Transverse colon (tissue), 4 donors: ENCODE measurements around the gene MAMSTR. TPM values are rescaled to one million over a fixed set of nuclear protein-coding genes. Genes with fewer than 3 reads are reported as not detected.

ENCODE experiments used
- DNase-seq: peaks from one replicate; pipeline ENCODE4 v3.0.0-alpha.2; 2019
- H3K27ac ChIP-seq, 4 donors: fragments of 200-600 bp; sonication (generic); 2 replicates each; pipeline ENCODE4 v1.5.1; 2016 to 2018; ENCODE audit warnings: inconsistent platforms in 4 of 4
- H3K27me3 ChIP-seq: fragments of 200-600 bp; sonication (generic); 2 replicates; pipeline ENCODE4 v1.5.1; 2017; ENCODE audit warnings: inconsistent platforms
- H3K36me3 ChIP-seq, 4 donors: fragments of 200-600 bp; sonication (generic); 2 replicates each; pipeline ENCODE4 v1.5.1; 2017 to 2019; ENCODE audit warnings: inconsistent platforms in 4 of 4
- H3K4me1 ChIP-seq, 4 donors: fragments of 200-600 bp; sonication (generic); 2 replicates each; pipeline ENCODE4 v1.5.1; 2017 to 2020; ENCODE audit warnings: inconsistent platforms in 4 of 4
- H3K4me3 ChIP-seq, 4 donors: fragments of 200-600 bp; sonication (generic); 1 replicate in 1 of 4; 2 replicates in 3 of 4; pipeline versions ENCODE4 v1.5.1 to v1.6.1; 2017 to 2019; ENCODE audit warnings: inconsistent platforms in 4 of 4
- H3K9me3 ChIP-seq, 2 donors: fragments of 200-600 bp; sonication (generic); 2 replicates each; pipeline ENCODE4 v1.5.1; 2017 to 2019; ENCODE audit warnings: inconsistent platforms in 2 of 2
- CTCF ChIP-seq, 5 experiments: fragments of 200-600 bp in 3 of 5; fragments of 450-650 bp in 2 of 5; sonication (generic) in 3 of 5; IDR thresholded peaks; 1 replicate in 2 of 5; 2 replicates in 3 of 5; pipeline ENCODE4 v1.5.1; 2016 to 2017; ENCODE audit warnings: antibody characterized with exemption in 5 of 5, inconsistent platforms in 3 of 5, mild to moderate bottlenecking in 2 of 5, moderate library complexity in 1 of 5
- EP300 ChIP-seq: sonication (generic); formaldehyde crosslinking; IDR thresholded peaks from one replicate; pipeline ENCODE4 v1.6.1; 2017; ENCODE audit warnings: antibody characterized with exemption, low read depth
- POLR2A ChIP-seq: fragments of 450-650 bp; IDR thresholded peaks from one replicate; pipeline ENCODE4 v1.6.1; 2016; ENCODE audit warnings: antibody characterized with exemption, mild to moderate bottlenecking, moderate library complexity
- POLR2AphosphoS5 ChIP-seq, 3 donors: sonication (generic); formaldehyde crosslinking; IDR thresholded peaks; one replicate each; pipeline ENCODE4 v1.6.1; 2016; ENCODE audit warnings: antibody characterized with exemption in 3 of 3
- WGBS, 2 donors: methylation state at CpG; one replicate each; pipeline ENCODE4 v1.1.5; 2018; ENCODE audit warnings: low coverage in 1 of 2; 5-methylcytosine and 5-hydroxymethylcytosine counted together
- in situ Hi-C, 4 donors: fragments of 200-750 bp; cut with MboI; loops; one replicate each; pipeline versions ENCODE4 v1.15.0 to v1.15.1; 2017; ENCODE audit warnings: low sequenced_read_pairs in 3 of 4, low pct_ligation_motif_present in 1 of 4, low pct_unique_long_range_greater_than_20kb in 1 of 4
- intact Hi-C: fragments of 100-400 bp; cut with DNase I; formaldehyde crosslinking; loops from one replicate; pipeline ENCODE4 v1.15.1; 2023; ENCODE audit warnings: low total_unique reads
- total RNA-seq, 4 donors: library from RNA; depleted of rRNA; stranded (reverse); fragments of >200 nt; gene quantifications; one replicate each; pipeline ENCODE4 v1.1.0, GENCODE V29; 2016

MAMSTR gene
- total RNA-seq, 4 donors from 2014 or later = 0.55 to 2.2 (median 1.6) TPM; not detected in 1

DNA sequence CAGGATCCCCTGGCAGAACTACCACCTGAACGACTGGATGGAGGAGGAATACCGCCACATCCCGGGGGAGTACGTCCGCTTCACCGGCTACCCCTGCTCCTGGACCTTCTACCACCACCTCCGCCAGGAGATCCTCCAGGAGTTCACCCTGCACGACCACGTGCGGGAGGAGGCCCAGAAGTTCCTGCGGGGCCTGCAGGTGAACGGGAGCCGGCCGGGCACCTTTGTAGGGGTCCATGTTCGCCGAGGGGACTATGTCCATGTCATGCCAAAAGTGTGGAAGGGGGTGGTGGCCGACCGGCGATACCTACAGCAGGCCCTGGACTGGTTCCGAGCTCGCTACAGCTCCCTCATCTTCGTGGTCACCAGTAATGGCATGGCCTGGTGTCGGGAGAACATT lies 16.2 kb downstream of the MAMSTR start:
- 97% methylated on average over 23 of the region's 23 CpGs; no CpG with 5 or more reads in 1 of the 2 donors for WGBS, 2 donors
- Histone ChIP-seq H3K27ac (no peak overlapping the region), H3K9me3 (no peaks in the 10 kb centered on the region), H3K4me3 (no peak overlapping the region), H3K4me1 (peaks cover 0 to 3% (median 1%) of the 10 kb centered on the region in 4 donors), H3K36me3 (no peaks in the 10 kb centered on the region), H3K27me3 (no peaks in the 10 kb centered on the region)
- intact Hi-C loops (no loop called here), in situ Hi-C loops (no loop called here)
- no peak for TF ChIP-seq POLR2A
- TF ChIP-seq EP300 = no peak
- TF ChIP-seq CTCF (IDR thresholded peaks at IDR 0.05) = no peak
- DNase-seq = no peak

DNA sequence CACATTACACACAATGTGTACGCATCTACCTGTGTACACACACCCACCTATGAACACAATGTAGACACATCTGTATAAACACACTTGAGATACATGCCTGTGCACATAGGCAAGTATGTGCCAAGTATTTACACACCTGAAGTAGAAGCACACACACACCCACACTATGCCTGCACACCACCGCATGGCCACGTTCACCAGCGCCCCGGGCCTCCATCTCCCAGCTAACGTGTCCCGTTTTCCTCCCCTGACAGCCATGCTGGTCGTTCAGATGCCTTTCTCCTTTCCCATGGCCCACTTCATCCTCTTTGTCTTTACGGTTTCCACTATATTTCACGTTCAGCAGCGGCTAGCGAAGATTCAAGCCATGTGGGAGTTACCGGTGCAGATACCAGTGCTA lies 16.8 kb downstream of the MAMSTR start:
- H3K27me3 ChIP-seq = no peaks in the 10 kb centered on the region
- TF ChIP-seq CTCF (IDR thresholded peaks at IDR 0.05) (no peak), POLR2A (no peak), EP300 (no peak), POLR2AphosphoS5 (IDR thresholded peaks at IDR 0.05) (no peak)
- 78 to 94% methylated on average over 7 to 13 of the region's 13 CpGs for WGBS, 2 donors

DNA sequence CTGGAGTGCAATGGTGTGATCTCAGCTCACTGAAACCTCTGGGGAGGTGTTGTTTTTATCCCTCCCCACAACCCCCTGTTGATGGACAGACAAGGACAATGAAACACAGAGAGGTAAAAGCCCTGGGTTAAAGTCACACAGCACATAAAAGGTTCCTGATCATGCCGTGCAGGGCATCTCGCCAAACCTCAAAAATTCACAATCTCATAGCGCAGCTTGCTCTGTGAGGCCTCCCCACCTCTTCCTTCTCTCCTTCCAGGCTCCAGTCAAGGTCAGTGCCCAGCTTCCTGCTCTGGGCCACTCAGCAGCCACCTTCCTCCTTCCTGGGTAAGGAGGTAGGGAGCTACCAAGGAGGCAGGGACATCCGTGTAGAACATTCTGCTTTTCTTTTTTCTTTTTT lies 21.5 kb downstream of the MAMSTR start:
- peaks cover 3 to 17% (median 11%) of the 10 kb centered on the region in 4 donors for H3K4me1 ChIP-seq
- peaks cover 3% of the 10 kb centered on the region for H3K27me3 ChIP-seq
- WGBS, 2 donors = 35% methylated on average over 4 of the region's 4 CpGs; no CpG with 5 or more reads in 1 of the 2 donors
- H3K9me3 ChIP-seq = no peaks in the 10 kb centered on the region
- H3K36me3 ChIP-seq = no peaks in the 10 kb centered on the region
- intact Hi-C loops (no loop called here), in situ Hi-C loops (no loop called here)
- H3K27ac ChIP-seq = peak overlapping the region; percentile 41 to 91 (median 86)
- TF ChIP-seq EP300 = no peak
- no peak for TF ChIP-seq CTCF (IDR thresholded peaks at IDR 0.05)
- TF ChIP-seq POLR2A = peak; percentile 32
- peak in 1 of 3 donors; percentile 33 for TF ChIP-seq POLR2AphosphoS5 (IDR thresholded peaks at IDR 0.05)
- peak; percentile 68 for DNase-seq
- no peak overlapping the region for H3K4me3 ChIP-seq

More for the DNA sequence above, 16.8 kb downstream of the MAMSTR start:
- H3K36me3 ChIP-seq = no peaks in the 10 kb centered on the region
- no peak for DNase-seq
- no peak overlapping the region for H3K4me3 ChIP-seq
- H3K27ac ChIP-seq = no peak overlapping the region
- intact Hi-C loops (no loop called here), in situ Hi-C loops (no loop called here)
- peaks cover 0 to 7% (median 3%) of the 10 kb centered on the region in 4 donors for H3K4me1 ChIP-seq
- no peaks in the 10 kb centered on the region for H3K9me3 ChIP-seq

GRCh38 chr19:48696353-48697010 lies 23.0 kb downstream of the MAMSTR start:
- peaks cover 3 to 17% (median 11%) of the 10 kb centered on the region in 4 donors for H3K4me1 ChIP-seq
- in situ Hi-C loops (no loop called here), intact Hi-C loops (no loop called here)
- H3K27ac ChIP-seq = peak overlapping the region; percentile 84 to 91 (median 87)
- no peaks in the 10 kb centered on the region for H3K36me3 ChIP-seq
- 0 to 8% methylated on average over 1 to 33 of the region's 34 CpGs for WGBS, 2 donors
- H3K4me3 ChIP-seq = peak overlapping the region; percentile 8 to 59 (median 46)
- DNase-seq = peak; percentile 41
- peaks cover 3% of the 10 kb centered on the region for H3K27me3 ChIP-seq
- TF ChIP-seq POLR2A = no peak
- peak in 1 of 3 donors; percentile 55 for TF ChIP-seq POLR2AphosphoS5 (IDR thresholded peaks at IDR 0.05)
- no peaks in the 10 kb centered on the region for H3K9me3 ChIP-seq
